RWPE2 (cell line): ENCODE measurements around the gene RPTN.
"Not testable (repeated sequence)": the region's sequence is repeated elsewhere in the genome, so short reads cannot be mapped to it uniquely, and the experiment has no call there.

Source experiments
- ATAC-seq: fragments of 200-7000 bp; cut with Tn5 transposase; 3 replicates; pipeline ENCODE4 v1.9.1; 2021; ENCODE audit warnings: low read depth
- DNase-seq: peaks from one replicate; pipeline ENCODE4 v3.0.0-alpha.2; 2020; ENCODE audit warnings: low spot score
- H3K27ac ChIP-seq: fragments of 450-650 bp; 2 replicates; pipeline ENCODE4 v1.5.1; 2017; ENCODE audit warnings: mild to moderate bottlenecking; ENCODE audit not compliant: poor library complexity, severe bottlenecking
- H3K27me3 ChIP-seq: fragments of 250-450 bp; sonication (Bioruptor Pico); 2 replicates; pipeline ENCODE4 v1.5.1; 2021; ENCODE audit warnings: mild to moderate bottlenecking, moderate library complexity; ENCODE audit not compliant: insufficient read depth, poor library complexity, severe bottlenecking
- H3K36me3 ChIP-seq: fragments of 250-450 bp; sonication (Bioruptor Pico); 2 replicates; pipeline ENCODE4 v1.5.1; 2020; ENCODE audit warnings: low read depth, mild to moderate bottlenecking, moderate library complexity
- H3K4me1 ChIP-seq: fragments of 250-450 bp; sonication (Bioruptor Pico); 2 replicates; pipeline ENCODE4 v1.5.1; 2021; ENCODE audit warnings: mild to moderate bottlenecking, moderate library complexity; ENCODE audit not compliant: insufficient read depth, poor library complexity, severe bottlenecking
- H3K4me3 ChIP-seq: fragments of 250-450 bp; sonication (Bioruptor Pico); 2 replicates; pipeline ENCODE4 v1.5.1; 2021; ENCODE audit warnings: mild to moderate bottlenecking, moderate library complexity; ENCODE audit not compliant: severe bottlenecking
- H3K9me3 ChIP-seq: fragments of 250-450 bp; sonication (Bioruptor Pico); 2 replicates; pipeline ENCODE4 v1.5.1; 2021; ENCODE audit warnings: mild to moderate bottlenecking, moderate library complexity; ENCODE audit not compliant: severe bottlenecking
- CTCF ChIP-seq: fragments of 450-650 bp; IDR thresholded peaks from one replicate; pipeline ENCODE4 v1.5.1; 2017; ENCODE audit warnings: mild to moderate bottlenecking, moderate library complexity; ENCODE audit not compliant: poor library complexity, severe bottlenecking

RPTN gene

GRCh38 chr1:152145769-152146168 lies 13.3 kb downstream of the RPTN start:
- no peak overlapping the region for H3K27ac ChIP-seq
- no peak overlapping the region for H3K4me3 ChIP-seq
- peaks cover 2% of the 10 kb centered on the region for H3K9me3 ChIP-seq
- DNase-seq: no peak
- no peaks in the 10 kb centered on the region for H3K27me3 ChIP-seq
- no peak for ATAC-seq
- no peaks in the 10 kb centered on the region for H3K4me1 ChIP-seq
- no peak for TF ChIP-seq CTCF
- H3K36me3 ChIP-seq: no peaks in the 10 kb centered on the region

GRCh38 chr1:152144674-152145183 lies 14.3 kb downstream of the RPTN start:
- H3K27me3 ChIP-seq, ATAC-seq, H3K9me3 ChIP-seq, H3K4me3 ChIP-seq, DNase-seq, H3K27ac ChIP-seq, H3K4me1 ChIP-seq, H3K36me3 ChIP-seq: not testable (repeated sequence)

GRCh38 chr1:152143150-152143887 lies 15.7 kb downstream of the RPTN start:
- Histone ChIP-seq H3K27ac (no peak overlapping the region), H3K4me3 (no peak overlapping the region), H3K4me1 (no peaks in the 10 kb centered on the region), H3K9me3 (peaks cover 1% of the 10 kb centered on the region), H3K36me3 (no peaks in the 10 kb centered on the region), H3K27me3 (no peaks in the 10 kb centered on the region)
- TF ChIP-seq CTCF: no peak
- 0 out of 3 replicates have a peak, but pooled peaks have one; percentile 40 for ATAC-seq
- DNase-seq: no peak

GRCh38 chr1:152141971-152142584 lies 16.9 kb downstream of the RPTN start:
- peak; percentile 96 for TF ChIP-seq CTCF
- no peak overlapping the region for H3K27ac ChIP-seq
- H3K27me3 ChIP-seq: no peaks in the 10 kb centered on the region
- ATAC-seq (peak; percentile 73; the same call in 2 of the 3 replicates), DNase-seq (no peak)
- H3K9me3 ChIP-seq: no peaks in the 10 kb centered on the region
- no peaks in the 10 kb centered on the region for H3K4me1 ChIP-seq
- no peak overlapping the region for H3K4me3 ChIP-seq
- H3K36me3 ChIP-seq: no peaks in the 10 kb centered on the region

GRCh38 chr1:152137215-152137614 lies 21.8 kb downstream of the RPTN start:
- TF ChIP-seq CTCF: no peak

More at GRCh38 chr1:152137215-152137614, 21.8 kb downstream of the RPTN start:
- Histone ChIP-seq H3K27ac (no peak overlapping the region), H3K4me3 (no peak overlapping the region), H3K27me3 (peaks cover 11% of the 10 kb centered on the region), H3K36me3 (no peaks in the 10 kb centered on the region), H3K4me1 (no peaks in the 10 kb centered on the region), H3K9me3 (peaks cover 3% of the 10 kb centered on the region)
- ATAC-seq: no peak
- no peak for DNase-seq
